ENCODE data around the gene LPCAT4.

DNA sequence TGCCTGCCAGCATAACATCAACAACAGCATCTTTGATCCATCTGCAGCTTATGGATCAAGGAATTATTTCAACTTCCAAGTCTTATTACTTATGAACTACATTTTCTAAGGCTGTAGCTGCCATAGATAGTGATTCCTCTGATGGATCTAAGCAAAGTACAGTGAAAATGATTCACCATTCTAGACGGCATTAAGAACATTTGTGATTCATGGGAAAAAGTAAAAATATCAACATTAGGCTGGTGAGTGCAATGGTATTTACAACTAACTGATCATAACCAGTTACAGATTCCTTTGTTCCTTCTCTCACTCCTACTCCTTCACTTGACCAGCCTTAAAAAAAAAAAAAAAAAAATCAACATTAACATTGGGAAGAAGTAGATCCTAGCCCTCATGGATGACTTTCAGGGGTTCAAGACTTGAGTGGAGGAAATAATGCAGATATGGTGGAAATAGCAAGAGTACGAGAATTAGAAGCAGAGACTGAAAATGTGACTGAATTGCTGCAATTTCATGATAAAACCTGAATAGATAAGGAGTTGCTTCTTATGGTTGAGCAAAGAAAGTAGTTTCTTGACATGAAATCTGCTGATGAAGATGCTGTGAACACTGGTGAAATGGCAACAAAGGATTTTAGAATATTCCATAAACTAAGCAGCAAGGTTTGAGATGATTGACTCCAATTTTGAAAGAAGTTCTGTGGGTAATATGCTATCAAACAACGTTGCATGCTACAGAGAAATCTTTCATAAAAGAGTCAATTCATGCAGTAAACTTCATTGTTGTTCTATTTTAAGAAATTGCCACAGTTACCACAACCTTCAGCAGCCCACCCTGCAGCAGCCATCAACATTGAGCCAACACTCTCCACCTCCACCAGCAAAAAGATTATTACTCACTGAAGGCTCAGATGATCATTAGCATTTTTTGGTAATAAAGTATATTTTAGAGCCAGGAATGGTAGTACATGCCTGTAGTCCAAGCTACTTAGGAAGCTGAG lies 52.2 kb downstream of the LPCAT4 start:
- TF ChIP-seq POLR2A (IDR thresholded peaks at IDR 0.05) (no peak), POLR2AphosphoS5 (IDR thresholded peaks at IDR 0.05) (no peak)
